ENCODE data around the gene ELAVL2. TPM values are rescaled to one million over a fixed set of nuclear protein-coding genes. Genes with fewer than 3 reads are reported as not detected.
A peak's percentile ranks its signal among the peaks of the same experiment; 100 is the strongest.

ELAVL2 gene
- total RNA-seq, 1 donor from 2014 or later: 21.1 TPM

GRCh38 chr9:23769307-23769935 lies 56.6 kb downstream of the ELAVL2 start:
- Histone ChIP-seq H3K4me3 (no peak overlapping the region), H3K4me2 (no peak overlapping the region), H3K27me3 (no peaks in the 10 kb centered on the region), H3K9me3 (ENCODE audit: low read depth) (no peaks in the 10 kb centered on the region), H4K20me1 (ENCODE audit: low read depth) (peaks cover 3% of the 10 kb centered on the region), H2AFZ (replicated peaks) (no peak overlapping the region), H3K79me2 (ENCODE audit: low read depth) (peaks cover 69% of the 10 kb centered on the region), H3F3A (ENCODE audit: low read depth) (no peaks in the 10 kb centered on the region), H3K27ac (no peak overlapping the region), H3K9ac (no peak overlapping the region), H3K36me3 (no peaks in the 10 kb centered on the region), H3K4me1 (peaks cover 19% of the 10 kb centered on the region)
- Mint-ChIP-seq H3K27me3 (ENCODE audit: insufficient read depth, low read depth) (no peaks in the 10 kb centered on the region), H3K36me3 (peaks cover 10% of the 10 kb centered on the region), H3K4me1 (peaks cover 2% of the 10 kb centered on the region), H3K4me3 (no peak overlapping the region), H3K9me3 (peaks cover 5% of the 10 kb centered on the region), H3K27ac (no peak overlapping the region)
- DNase-seq (ENCODE audit: low spot score): peak; percentile 4
- TF ChIP-seq EZH2phosphoT487 (IDR thresholded peaks at IDR 0.05): no peak
- no peak for TF ChIP-seq CTCF (IDR thresholded peaks at IDR 0.05)
- no peak for TF ChIP-seq EZH2 (IDR thresholded peaks at IDR 0.05)

GRCh38 chr9:23768861-23769260 lies 57.2 kb downstream of the ELAVL2 start:
- no peaks in the 10 kb centered on the region for H3K27me3 Mint-ChIP-seq (ENCODE audit: insufficient read depth, low read depth)
- Histone ChIP-seq H3K79me2 (ENCODE audit: low read depth) (peaks cover 71% of the 10 kb centered on the region), H3K27ac (no peak overlapping the region), H3K27me3 (no peaks in the 10 kb centered on the region), H3K4me1 (peaks cover 24% of the 10 kb centered on the region), H2AFZ (replicated peaks) (no peak overlapping the region), H3K4me3 (no peak overlapping the region), H3F3A (ENCODE audit: low read depth) (no peaks in the 10 kb centered on the region), H3K4me2 (no peak overlapping the region), H4K20me1 (ENCODE audit: low read depth) (peaks cover 3% of the 10 kb centered on the region), H3K9me3 (ENCODE audit: low read depth) (no peaks in the 10 kb centered on the region), H3K9ac (no peak overlapping the region), H3K36me3 (no peaks in the 10 kb centered on the region)
- no peak overlapping the region for H3K27ac Mint-ChIP-seq
- peaks cover 10% of the 10 kb centered on the region for H3K36me3 Mint-ChIP-seq
- TF ChIP-seq EZH2 (IDR thresholded peaks at IDR 0.05): no peak
- peaks cover 5% of the 10 kb centered on the region for H3K9me3 Mint-ChIP-seq
- H3K4me1 Mint-ChIP-seq: peaks cover 2% of the 10 kb centered on the region
- no peak for DNase-seq (ENCODE audit: low spot score)
- no peak overlapping the region for H3K4me3 Mint-ChIP-seq

- Mint-ChIP-seq H3K27ac (no peak overlapping the region), H3K9me3 (peaks cover 5% of the 10 kb centered on the region), H3K4me1 (no peaks in the 10 kb centered on the region), H3K27me3 (ENCODE audit: insufficient read depth, low read depth) (no peaks in the 10 kb centered on the region), H3K36me3 (peaks cover 10% of the 10 kb centered on the region), H3K4me3 (no peak overlapping the region)
- Histone ChIP-seq H3K4me3 (no peak overlapping the region), H3K4me1 (peaks cover 11% of the 10 kb centered on the region), H3K27ac (no peak overlapping the region), H3K79me2 (ENCODE audit: low read depth) (peaks cover 52% of the 10 kb centered on the region), H4K20me1 (ENCODE audit: low read depth) (peaks cover 3% of the 10 kb centered on the region), H3K36me3 (no peaks in the 10 kb centered on the region), H3K4me2 (no peak overlapping the region), H2AFZ (replicated peaks) (no peak overlapping the region), H3K27me3 (no peaks in the 10 kb centered on the region), H3F3A (ENCODE audit: low read depth) (no peaks in the 10 kb centered on the region), H3K9me3 (ENCODE audit: low read depth) (no peaks in the 10 kb centered on the region), H3K9ac (no peak overlapping the region)
- no peak for TF ChIP-seq EZH2 (IDR thresholded peaks at IDR 0.05)
- no peak for TF ChIP-seq CTCF (IDR thresholded peaks at IDR 0.05)
- TF ChIP-seq EZH2phosphoT487 (IDR thresholded peaks at IDR 0.05): no peak
- DNase-seq (ENCODE audit: low spot score): no peak
Observed at GRCh38 chr9:23766613-23767012, 59.4 kb downstream of the ELAVL2 start.

- no peaks in the 10 kb centered on the region for H3K36me3 ChIP-seq
- H3K36me3 Mint-ChIP-seq: peaks cover 15% of the 10 kb centered on the region
- H3K9ac ChIP-seq: no peak overlapping the region
- H3K4me2 ChIP-seq: no peak overlapping the region
- no peaks in the 10 kb centered on the region for H3K4me1 Mint-ChIP-seq
- H3K27me3 ChIP-seq: no peaks in the 10 kb centered on the region
- H3K9me3 Mint-ChIP-seq: peaks cover 5% of the 10 kb centered on the region
- DNase-seq (ENCODE audit: low spot score): no peak
- H3K27me3 Mint-ChIP-seq (ENCODE audit: insufficient read depth, low read depth): no peaks in the 10 kb centered on the region
- H3K4me3 ChIP-seq: no peak overlapping the region
- H3K4me3 Mint-ChIP-seq: no peak overlapping the region
- no peaks in the 10 kb centered on the region for H3F3A ChIP-seq (ENCODE audit: low read depth)
- no peak overlapping the region for H2AFZ ChIP-seq (replicated peaks)
- TF ChIP-seq EZH2 (IDR thresholded peaks at IDR 0.05): no peak
- TF ChIP-seq CTCF (IDR thresholded peaks at IDR 0.05): no peak
- TF ChIP-seq EZH2phosphoT487 (IDR thresholded peaks at IDR 0.05): no peak
- H3K9me3 ChIP-seq (ENCODE audit: low read depth): no peaks in the 10 kb centered on the region
- H3K79me2 ChIP-seq (ENCODE audit: low read depth): peaks cover 46% of the 10 kb centered on the region
- H3K27ac Mint-ChIP-seq: no peak overlapping the region
- H3K4me1 ChIP-seq: peaks cover 11% of the 10 kb centered on the region
- H4K20me1 ChIP-seq (ENCODE audit: low read depth): peaks cover 3% of the 10 kb centered on the region
- no peak overlapping the region for H3K27ac ChIP-seq
Observed at GRCh38 chr9:23765561-23765960, 60.5 kb downstream of the ELAVL2 start.
